GM12864 (cell line): Measurements from ENCODE around the gene AGPAT3.

Experiments used
- DNase-seq: peaks from one replicate; pipeline ENCODE4 v3.0.0-alpha.2; 2011; ENCODE audit warnings: low read depth
- H3K4me3 ChIP-seq: 2 replicates; pipeline ENCODE4 v1.5.1; 2011; ENCODE audit warnings: mild to moderate bottlenecking, low read depth, low read length, control low read depth
- CTCF ChIP-seq: IDR thresholded peaks from 2 replicates; pipeline ENCODE4 v1.5.1; 2011; ENCODE audit warnings: low read depth, mild to moderate bottlenecking, moderate library complexity, low read length, control low read depth, inconsistent platforms; ENCODE audit errors: missing control alignments

AGPAT3 gene

GRCh38 chr21:43958364-43959158, 93.5 kb downstream of the AGPAT3 start:
- DNase-seq, result no peak
- no peak for TF ChIP-seq CTCF
- no peak overlapping the region for H3K4me3 ChIP-seq

- no peak for TF ChIP-seq CTCF
- H3K4me3 ChIP-seq, result no peak overlapping the region
- no peak for DNase-seq
These were observed 94.5 kb downstream of the AGPAT3 start for GRCh38 chr21:43959231-43960116.

GRCh38 chr21:43961382-43961909, 96.4 kb downstream of the AGPAT3 start:
- no peak for TF ChIP-seq CTCF
- DNase-seq, result no peak
- H3K4me3 ChIP-seq, result no peak overlapping the region

- no peak for TF ChIP-seq CTCF
- no peak for DNase-seq
These were observed 101.0 kb downstream of the AGPAT3 start for GRCh38 chr21:43965911-43966585.

GRCh38 chr21:43966946-43967512, 102.0 kb downstream of the AGPAT3 start:
- TF ChIP-seq CTCF, result no peak
- no peak overlapping the region for H3K4me3 ChIP-seq
- DNase-seq, result no peak

More at GRCh38 chr21:43965911-43966585, 101.0 kb downstream of the AGPAT3 start:
- no peak overlapping the region for H3K4me3 ChIP-seq

GRCh38 chr21:43967981-43968380, 103.0 kb downstream of the AGPAT3 start:
- no peak for TF ChIP-seq CTCF
- no peak overlapping the region for H3K4me3 ChIP-seq
- DNase-seq, result no peak
